ENCODE measurements around the gene AURKA. TPM values are rescaled to one million over a fixed set of nuclear protein-coding genes. Genes with fewer than 3 reads are reported as not detected.

AURKA gene
- total RNA-seq, 1 donor from 2014 or later = 9.4 TPM

DNA sequence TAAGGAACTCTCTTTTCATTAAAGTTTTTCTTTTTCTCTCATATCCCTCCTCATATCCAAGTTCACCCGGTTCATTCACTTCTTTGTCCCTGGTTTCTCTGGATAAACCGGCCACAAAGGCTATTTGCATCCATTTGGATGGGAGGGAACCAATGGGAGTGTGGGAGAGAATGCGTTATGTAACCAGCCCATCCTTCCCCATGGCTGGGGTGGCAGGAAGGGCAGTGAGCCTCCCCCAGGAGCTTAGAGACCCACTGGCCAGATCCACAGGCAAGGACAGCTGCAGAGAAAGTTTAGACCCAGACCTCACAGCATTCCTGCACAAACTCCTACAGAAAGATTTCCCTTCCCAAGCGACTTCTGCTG is 30.8 kb upstream of the AURKA start:
- Histone ChIP-seq H3K9me3 (ENCODE audit: control insufficient read depth in 3 of 3, low read length in 3 of 3) (no peaks in the 10 kb centered on the region), H3K27me3 (ENCODE audit: control insufficient read depth in 3 of 3, insufficient read depth in 3 of 3, low read length in 3 of 3) (no peaks in the 10 kb centered on the region), H3K27ac (ENCODE audit: low read depth, low read length) (no peak overlapping the region), H3K4me3 (ENCODE audit: low read length in 3 of 3) (no peak overlapping the region), H3K36me3 (ENCODE audit: control insufficient read depth in 3 of 3, insufficient read depth in 3 of 3, low read length in 3 of 3) (no peaks in the 10 kb centered on the region), H3K9ac (ENCODE audit: low read depth in 1 of 3, low read length in 3 of 3) (no peak overlapping the region), H3K4me1 (ENCODE audit: control insufficient read depth in 3 of 3, insufficient read depth in 3 of 3, low read length in 3 of 3) (peaks cover 0 to 4% (median 0%) of the 10 kb centered on the region in 3 donors)

GRCh38 chr20:56422076-56422823 is 30.2 kb upstream of the AURKA start:
- Histone ChIP-seq H3K4me3 (ENCODE audit: low read length in 3 of 3) (no peak overlapping the region), H3K36me3 (ENCODE audit: control insufficient read depth in 3 of 3, insufficient read depth in 3 of 3, low read length in 3 of 3) (no peaks in the 10 kb centered on the region), H3K27me3 (ENCODE audit: control insufficient read depth in 3 of 3, insufficient read depth in 3 of 3, low read length in 3 of 3) (no peaks in the 10 kb centered on the region), H3K9me3 (ENCODE audit: control insufficient read depth in 3 of 3, low read length in 3 of 3) (no peaks in the 10 kb centered on the region), H3K27ac (ENCODE audit: low read depth, low read length) (no peak overlapping the region), H3K4me1 (ENCODE audit: control insufficient read depth in 3 of 3, insufficient read depth in 3 of 3, low read length in 3 of 3) (peaks cover 0 to 6% (median 0%) of the 10 kb centered on the region in 3 donors), H3K9ac (ENCODE audit: low read depth in 1 of 3, low read length in 3 of 3) (no peak overlapping the region)

DNA sequence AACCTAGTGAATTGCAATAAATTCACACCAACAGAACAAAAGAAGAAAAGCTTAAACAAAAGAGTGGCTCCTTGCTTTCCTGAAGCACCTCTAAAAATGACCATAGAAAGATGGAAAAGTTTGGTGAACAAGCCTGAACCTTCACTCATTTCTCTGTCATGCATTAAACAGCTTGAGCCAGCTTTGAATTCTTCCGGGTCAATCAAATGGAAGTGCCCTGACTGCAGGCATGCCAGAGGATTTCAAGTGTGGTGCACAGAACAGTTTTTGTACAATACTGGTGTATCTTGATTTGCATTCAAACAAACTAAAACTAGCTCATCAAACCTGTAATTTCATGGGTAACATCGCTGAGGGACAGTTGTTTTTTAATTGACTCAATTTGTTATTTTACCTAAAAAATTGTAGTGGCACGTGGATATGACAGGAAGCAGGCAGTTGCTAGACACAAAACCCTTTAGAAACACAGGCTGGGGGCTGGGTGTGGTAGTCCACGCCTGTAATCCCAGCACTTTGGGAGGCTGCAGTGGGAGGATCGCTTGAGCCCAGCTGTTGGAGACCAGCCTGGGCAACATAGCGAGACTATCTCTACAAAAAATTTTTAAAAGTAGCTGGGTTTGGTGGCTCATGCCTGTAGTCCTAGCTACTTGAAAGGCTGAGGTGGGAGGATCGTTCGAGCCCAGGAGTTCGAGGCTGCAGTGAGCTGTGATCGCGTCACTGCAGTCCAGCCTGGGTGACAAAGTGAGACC is 29.1 kb upstream of the AURKA start:
- peaks cover 0 to 6% (median 0%) of the 10 kb centered on the region in 3 donors for H3K4me1 ChIP-seq (ENCODE audit: control insufficient read depth in 3 of 3, insufficient read depth in 3 of 3, low read length in 3 of 3)
- H3K27me3 ChIP-seq (ENCODE audit: control insufficient read depth in 3 of 3, insufficient read depth in 3 of 3, low read length in 3 of 3) = no peaks in the 10 kb centered on the region
- no peaks in the 10 kb centered on the region for H3K9me3 ChIP-seq (ENCODE audit: control insufficient read depth in 3 of 3, low read length in 3 of 3)
- H3K36me3 ChIP-seq (ENCODE audit: control insufficient read depth in 3 of 3, insufficient read depth in 3 of 3, low read length in 3 of 3) = no peaks in the 10 kb centered on the region
- H3K9ac ChIP-seq (ENCODE audit: low read depth in 1 of 3, low read length in 3 of 3) = no peak overlapping the region
- H3K4me3 ChIP-seq (ENCODE audit: low read length in 3 of 3) = no peak overlapping the region
- no peak overlapping the region for H3K27ac ChIP-seq (ENCODE audit: low read depth, low read length)

DNA sequence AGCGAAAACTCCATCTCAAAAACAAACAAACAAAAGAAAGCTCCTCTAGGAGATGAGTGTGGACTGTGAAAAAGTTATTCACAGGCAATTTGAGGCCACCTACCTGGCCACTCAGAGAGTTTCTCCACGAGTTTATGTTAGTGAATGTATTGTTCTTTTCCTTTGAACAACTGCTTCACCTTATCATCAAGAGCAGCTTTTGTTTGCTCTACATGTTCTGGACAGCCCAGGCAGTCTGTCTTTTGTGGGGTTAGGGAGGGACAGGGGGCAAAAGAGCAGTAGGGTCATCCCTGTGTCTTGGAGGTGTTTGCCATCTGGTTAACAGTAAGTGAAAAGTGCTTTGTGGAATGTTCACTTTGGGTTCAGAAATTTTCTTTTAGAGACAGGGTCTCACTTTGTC is 28.0 kb upstream of the AURKA start:
- Histone ChIP-seq H3K4me3 (ENCODE audit: low read length in 3 of 3) (no peak overlapping the region), H3K27me3 (ENCODE audit: control insufficient read depth in 3 of 3, insufficient read depth in 3 of 3, low read length in 3 of 3) (no peaks in the 10 kb centered on the region), H3K27ac (ENCODE audit: low read depth, low read length) (no peak overlapping the region), H3K4me1 (ENCODE audit: control insufficient read depth in 3 of 3, insufficient read depth in 3 of 3, low read length in 3 of 3) (peaks cover 0 to 6% (median 0%) of the 10 kb centered on the region in 3 donors), H3K9me3 (ENCODE audit: control insufficient read depth in 3 of 3, low read length in 3 of 3) (no peaks in the 10 kb centered on the region), H3K9ac (ENCODE audit: low read depth in 1 of 3, low read length in 3 of 3) (no peak overlapping the region), H3K36me3 (ENCODE audit: control insufficient read depth in 3 of 3, insufficient read depth in 3 of 3, low read length in 3 of 3) (peaks cover 0 to 5% (median 0%) of the 10 kb centered on the region in 3 donors)

GRCh38 chr20:56418385-56418861 is 26.4 kb upstream of the AURKA start:
- no peaks in the 10 kb centered on the region for H3K27me3 ChIP-seq (ENCODE audit: control insufficient read depth in 3 of 3, insufficient read depth in 3 of 3, low read length in 3 of 3)
- H3K4me1 ChIP-seq (ENCODE audit: control insufficient read depth in 3 of 3, insufficient read depth in 3 of 3, low read length in 3 of 3) = peaks cover 0 to 6% (median 0%) of the 10 kb centered on the region in 3 donors
- H3K4me3 ChIP-seq (ENCODE audit: low read length in 3 of 3) = no peak overlapping the region
- H3K27ac ChIP-seq (ENCODE audit: low read depth, low read length) = peak overlapping the region; percentile 23
- no peak overlapping the region for H3K9ac ChIP-seq (ENCODE audit: low read depth in 1 of 3, low read length in 3 of 3)
- peaks cover 0 to 5% (median 0%) of the 10 kb centered on the region in 3 donors for H3K36me3 ChIP-seq (ENCODE audit: control insufficient read depth in 3 of 3, insufficient read depth in 3 of 3, low read length in 3 of 3)
- H3K9me3 ChIP-seq (ENCODE audit: control insufficient read depth in 3 of 3, low read length in 3 of 3) = no peaks in the 10 kb centered on the region

- peaks cover 0 to 6% (median 0%) of the 10 kb centered on the region in 3 donors for H3K4me1 ChIP-seq (ENCODE audit: control insufficient read depth in 3 of 3, insufficient read depth in 3 of 3, low read length in 3 of 3)
- H3K27me3 ChIP-seq (ENCODE audit: control insufficient read depth in 3 of 3, insufficient read depth in 3 of 3, low read length in 3 of 3) = no peaks in the 10 kb centered on the region
- no peaks in the 10 kb centered on the region for H3K9me3 ChIP-seq (ENCODE audit: control insufficient read depth in 3 of 3, low read length in 3 of 3)
- no peak overlapping the region for H3K4me3 ChIP-seq (ENCODE audit: low read length in 3 of 3)
- H3K9ac ChIP-seq (ENCODE audit: low read depth in 1 of 3, low read length in 3 of 3) = no peak overlapping the region
- H3K36me3 ChIP-seq (ENCODE audit: control insufficient read depth in 3 of 3, insufficient read depth in 3 of 3, low read length in 3 of 3) = peaks cover 0 to 5% (median 0%) of the 10 kb centered on the region in 3 donors
- H3K27ac ChIP-seq (ENCODE audit: low read depth, low read length) = peak overlapping the region; percentile 23
Measured at GRCh38 chr20:56417911-56418310, 25.9 kb upstream of the AURKA start.

- no peaks in the 10 kb centered on the region for H3K9me3 ChIP-seq (ENCODE audit: control insufficient read depth in 3 of 3, low read length in 3 of 3)
- peaks cover 0 to 5% (median 2%) of the 10 kb centered on the region in 3 donors for H3K36me3 ChIP-seq (ENCODE audit: control insufficient read depth in 3 of 3, insufficient read depth in 3 of 3, low read length in 3 of 3)
- H3K4me1 ChIP-seq (ENCODE audit: control insufficient read depth in 3 of 3, insufficient read depth in 3 of 3, low read length in 3 of 3) = peaks cover 0 to 6% (median 0%) of the 10 kb centered on the region in 3 donors
- no peak overlapping the region for H3K4me3 ChIP-seq (ENCODE audit: low read length in 3 of 3)
- H3K27ac ChIP-seq (ENCODE audit: low read depth, low read length) = no peak overlapping the region
- no peaks in the 10 kb centered on the region for H3K27me3 ChIP-seq (ENCODE audit: control insufficient read depth in 3 of 3, insufficient read depth in 3 of 3, low read length in 3 of 3)
- no peak overlapping the region for H3K9ac ChIP-seq (ENCODE audit: low read depth in 1 of 3, low read length in 3 of 3)
Measured at GRCh38 chr20:56417402-56417801, 25.4 kb upstream of the AURKA start.

GRCh38 chr20:56414842-56415765 is 23.1 kb upstream of the AURKA start:
- H3K27me3 ChIP-seq (ENCODE audit: control insufficient read depth in 3 of 3, insufficient read depth in 3 of 3, low read length in 3 of 3) = no peaks in the 10 kb centered on the region
- H3K9me3 ChIP-seq (ENCODE audit: control insufficient read depth in 3 of 3, low read length in 3 of 3) = no peaks in the 10 kb centered on the region
- H3K4me3 ChIP-seq (ENCODE audit: low read length in 3 of 3) = no peak overlapping the region
- H3K36me3 ChIP-seq (ENCODE audit: control insufficient read depth in 3 of 3, insufficient read depth in 3 of 3, low read length in 3 of 3) = peaks cover 0 to 5% (median 2%) of the 10 kb centered on the region in 3 donors
- peaks cover 3 to 11% (median 5%) of the 10 kb centered on the region in 3 donors for H3K4me1 ChIP-seq (ENCODE audit: control insufficient read depth in 3 of 3, insufficient read depth in 3 of 3, low read length in 3 of 3)
- H3K9ac ChIP-seq (ENCODE audit: low read depth in 1 of 3, low read length in 3 of 3) = no peak overlapping the region
- H3K27ac ChIP-seq (ENCODE audit: low read depth, low read length) = no peak overlapping the region

- no peak overlapping the region for H3K9ac ChIP-seq (ENCODE audit: low read depth in 1 of 3, low read length in 3 of 3)
- H3K27ac ChIP-seq (ENCODE audit: low read depth, low read length) = no peak overlapping the region
- H3K27me3 ChIP-seq (ENCODE audit: control insufficient read depth in 3 of 3, insufficient read depth in 3 of 3, low read length in 3 of 3) = no peaks in the 10 kb centered on the region
- no peaks in the 10 kb centered on the region for H3K9me3 ChIP-seq (ENCODE audit: control insufficient read depth in 3 of 3, low read length in 3 of 3)
- peaks cover 3 to 9% (median 5%) of the 10 kb centered on the region in 3 donors for H3K4me1 ChIP-seq (ENCODE audit: control insufficient read depth in 3 of 3, insufficient read depth in 3 of 3, low read length in 3 of 3)
- no peak overlapping the region for H3K4me3 ChIP-seq (ENCODE audit: low read length in 3 of 3)
- peaks cover 2 to 5% (median 5%) of the 10 kb centered on the region in 3 donors for H3K36me3 ChIP-seq (ENCODE audit: control insufficient read depth in 3 of 3, insufficient read depth in 3 of 3, low read length in 3 of 3)
Measured at GRCh38 chr20:56412949-56413348, 20.9 kb upstream of the AURKA start.
